Measurements from ENCODE around the gene C16orf90. TPM values are rescaled to one million over a fixed set of nuclear protein-coding genes. Genes with fewer than 3 reads are reported as not detected.

Gene C16orf90
- total RNA-seq, 4 donors from 2014 or later: not detected

DNA sequence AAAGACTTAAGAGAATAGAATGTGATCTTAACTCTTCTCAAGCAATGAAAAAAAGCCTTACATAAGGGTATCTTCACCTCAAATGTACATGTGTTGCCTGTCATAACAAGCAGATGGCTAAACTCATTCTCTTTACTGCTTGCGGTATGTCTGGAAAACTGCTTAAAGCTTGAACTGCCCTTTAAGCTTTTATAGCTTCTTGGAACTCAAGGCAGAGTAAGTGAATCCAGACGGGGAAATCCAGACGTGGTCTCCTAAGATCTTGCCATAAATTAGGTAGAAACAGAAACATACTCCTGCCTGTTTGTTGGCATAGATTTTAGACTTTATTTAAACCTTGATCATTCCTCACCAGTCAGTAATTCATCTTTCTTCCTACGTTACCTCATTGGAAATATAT, 25.1 kb upstream of the C16orf90 start:
- H3K9me3 ChIP-seq: no peaks in the 10 kb centered on the region
- 64 to 71% methylated on average over 4 of the region's 4 CpGs for whole genome bisulfite sequencing, 2 donors
- H3K36me3 ChIP-seq: peaks cover 0 to 92% (median 4%) of the 10 kb centered on the region in 3 donors
- H3K27ac ChIP-seq: peak overlapping the region in 2 of 4 donors; percentile 19 to 23
- no peak overlapping the region for H3K4me3 ChIP-seq
- TF ChIP-seq POLR2A (IDR thresholded peaks at IDR 0.05) (no peak), EP300 (IDR thresholded peaks at IDR 0.05) (no peak)
- H3K27me3 ChIP-seq: no peaks in the 10 kb centered on the region
- H3K4me1 ChIP-seq: peaks cover 0 to 15% (median 0%) of the 10 kb centered on the region in 4 donors
- no peak for DNase-seq (ENCODE audit: low spot score in 2 of 2)

DNA sequence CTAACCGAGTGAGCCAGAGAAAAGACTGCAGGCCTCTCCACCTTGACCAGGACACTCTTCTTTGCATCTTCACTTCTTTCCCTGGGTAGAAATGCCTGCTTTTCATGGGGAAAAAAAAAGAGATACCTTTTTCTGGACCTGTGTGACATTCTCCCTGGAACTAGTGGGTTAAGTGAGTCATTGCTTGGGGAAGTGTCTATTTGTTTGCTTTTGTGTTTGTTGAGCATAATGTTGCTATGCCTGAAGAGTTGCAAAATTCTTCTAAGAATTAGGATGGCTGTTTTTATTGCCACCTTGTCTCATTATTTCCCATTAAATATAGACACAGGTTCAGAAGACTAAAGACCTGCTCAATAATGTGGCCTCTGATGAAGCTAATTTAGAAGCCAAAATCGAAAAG, 24.3 kb upstream of the C16orf90 start:
- DNase-seq (ENCODE audit: low spot score in 2 of 2): no peak
- TF ChIP-seq, protein P1, sequence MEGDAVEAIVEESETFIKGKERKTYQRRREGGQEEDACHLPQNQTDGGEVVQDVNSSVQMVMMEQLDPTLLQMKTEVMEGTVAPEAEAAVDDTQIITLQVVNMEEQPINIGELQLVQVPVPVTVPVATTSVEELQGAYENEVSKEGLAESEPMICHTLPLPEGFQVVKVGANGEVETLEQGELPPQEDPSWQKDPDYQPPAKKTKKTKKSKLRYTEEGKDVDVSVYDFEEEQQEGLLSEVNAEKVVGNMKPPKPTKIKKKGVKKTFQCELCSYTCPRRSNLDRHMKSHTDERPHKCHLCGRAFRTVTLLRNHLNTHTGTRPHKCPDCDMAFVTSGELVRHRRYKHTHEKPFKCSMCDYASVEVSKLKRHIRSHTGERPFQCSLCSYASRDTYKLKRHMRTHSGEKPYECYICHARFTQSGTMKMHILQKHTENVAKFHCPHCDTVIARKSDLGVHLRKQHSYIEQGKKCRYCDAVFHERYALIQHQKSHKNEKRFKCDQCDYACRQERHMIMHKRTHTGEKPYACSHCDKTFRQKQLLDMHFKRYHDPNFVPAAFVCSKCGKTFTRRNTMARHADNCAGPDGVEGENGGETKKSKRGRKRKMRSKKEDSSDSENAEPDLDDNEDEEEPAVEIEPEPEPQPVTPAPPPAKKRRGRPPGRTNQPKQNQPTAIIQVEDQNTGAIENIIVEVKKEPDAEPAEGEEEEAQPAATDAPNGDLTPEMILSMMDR (IDR thresholded peaks at IDR 0.05): no peak
- TF ChIP-seq POLR2A (IDR thresholded peaks at IDR 0.05) (no peak), EP300 (IDR thresholded peaks at IDR 0.05) (no peak)
- H3K9me3 ChIP-seq: no peaks in the 10 kb centered on the region
- peaks cover 0 to 92% (median 4%) of the 10 kb centered on the region in 3 donors for H3K36me3 ChIP-seq
- H3K4me3 ChIP-seq: no peak overlapping the region
- no peaks in the 10 kb centered on the region for H3K27me3 ChIP-seq
- no peak overlapping the region for H3K27ac ChIP-seq
- H3K4me1 ChIP-seq: peaks cover 0 to 15% (median 0%) of the 10 kb centered on the region in 4 donors
- 90 to 98% methylated on average over 2 of the region's 2 CpGs for WGBS, 2 donors

DNA sequence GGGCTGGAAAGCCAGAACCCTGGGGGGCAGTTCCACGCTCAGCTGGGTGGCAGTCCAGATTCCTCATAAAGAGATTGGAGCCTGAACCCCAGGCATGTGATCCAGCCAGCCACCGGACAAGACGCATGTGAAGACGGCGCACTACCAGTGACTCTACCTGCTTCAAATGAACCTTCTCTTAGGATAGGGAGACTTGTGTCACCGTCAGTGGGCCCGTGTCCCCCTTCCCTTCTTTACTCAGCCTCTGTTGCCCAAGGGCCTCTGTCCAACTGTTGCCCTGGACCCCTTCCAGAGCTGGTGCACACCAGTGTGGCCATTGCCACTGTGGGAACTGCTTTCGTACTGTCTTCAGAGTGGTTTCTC, 23.7 kb upstream of the C16orf90 start:
- H3K4me3 ChIP-seq: no peak overlapping the region
- DNase-seq (ENCODE audit: low spot score in 2 of 2): no peak
- no peaks in the 10 kb centered on the region for H3K9me3 ChIP-seq
- peak overlapping the region in 1 of 4 donors; percentile 11 for H3K27ac ChIP-seq
- peaks cover 0 to 93% (median 4%) of the 10 kb centered on the region in 3 donors for H3K36me3 ChIP-seq
- peaks cover 0 to 15% (median 0%) of the 10 kb centered on the region in 4 donors for H3K4me1 ChIP-seq
- TF ChIP-seq EP300 (IDR thresholded peaks at IDR 0.05): no peak
- TF ChIP-seq, protein P1 (IDR thresholded peaks at IDR 0.05): no peak
- no peak for TF ChIP-seq POLR2A (IDR thresholded peaks at IDR 0.05)
- no peaks in the 10 kb centered on the region for H3K27me3 ChIP-seq
- WGBS, 2 donors: 92 to 96% methylated on average over 8 of the region's 8 CpGs

DNA sequence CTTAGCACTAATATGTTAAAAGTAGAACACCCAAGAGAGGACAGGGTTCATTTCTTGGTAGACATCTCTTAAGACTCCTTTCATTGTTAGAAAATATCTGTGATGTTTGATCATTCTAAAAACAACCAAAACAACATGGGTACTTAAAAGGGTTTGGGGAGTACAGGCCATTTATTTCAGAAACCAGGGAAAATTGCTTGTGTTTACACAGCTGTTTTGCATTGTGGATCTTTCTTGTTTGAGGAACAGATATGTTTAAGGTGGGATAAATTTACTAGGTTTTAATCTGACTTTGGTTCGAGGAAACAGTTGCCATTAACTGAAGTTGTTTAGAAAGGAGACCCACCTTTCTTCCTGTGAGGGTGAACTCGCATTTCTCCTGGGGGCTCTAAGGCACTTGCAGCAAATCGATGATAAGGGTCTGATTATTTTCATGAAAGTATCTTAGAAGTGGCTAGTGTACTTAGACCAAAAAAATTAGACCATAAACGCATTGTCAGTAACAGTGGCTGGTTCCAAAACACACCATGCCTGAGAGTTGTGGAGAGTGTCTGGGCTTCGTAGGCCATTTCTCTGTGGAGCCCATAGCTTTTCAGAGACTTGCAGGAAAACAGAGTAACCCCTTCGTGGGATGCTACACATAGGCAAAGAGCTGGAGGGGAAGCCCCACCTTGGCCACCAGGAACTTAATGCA, 23.1 kb upstream of the C16orf90 start:
- DNase-seq (ENCODE audit: low spot score in 2 of 2): no peak
- no peaks in the 10 kb centered on the region for H3K27me3 ChIP-seq
- no peaks in the 10 kb centered on the region for H3K9me3 ChIP-seq
- H3K36me3 ChIP-seq: peaks cover 0 to 93% (median 3%) of the 10 kb centered on the region in 3 donors
- peak overlapping the region in 1 of 4 donors; percentile 11 for H3K27ac ChIP-seq
- 61 to 67% methylated on average over 6 of the region's 6 CpGs for WGBS, 2 donors
- H3K4me3 ChIP-seq: no peak overlapping the region
- peaks cover 0 to 15% (median 0%) of the 10 kb centered on the region in 4 donors for H3K4me1 ChIP-seq
- TF ChIP-seq EP300 (IDR thresholded peaks at IDR 0.05): no peak
- TF ChIP-seq, protein P1 (IDR thresholded peaks at IDR 0.05): no peak
- no peak for TF ChIP-seq POLR2A (IDR thresholded peaks at IDR 0.05)

DNA sequence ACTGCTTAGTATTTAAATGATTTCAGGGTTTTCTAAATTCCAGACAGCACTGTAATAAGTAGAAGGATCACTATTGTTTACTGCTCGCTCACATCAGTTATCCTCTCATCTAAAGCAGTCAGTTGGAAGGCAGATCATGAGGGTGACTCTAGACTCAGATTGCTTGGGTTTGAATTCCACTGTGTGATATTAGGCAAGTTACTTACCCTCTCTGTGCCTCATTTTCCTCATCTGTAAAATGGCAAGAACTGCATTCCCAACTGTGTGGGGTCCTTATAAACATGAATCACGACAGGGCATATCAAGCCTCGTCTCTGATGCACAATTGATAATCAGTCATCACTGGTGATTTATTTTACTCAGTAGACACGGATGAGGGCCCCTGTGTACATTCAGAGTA, 20.6 kb upstream of the C16orf90 start:
- Histone ChIP-seq H3K36me3 (peaks cover 0 to 100% (median 0%) of the 10 kb centered on the region in 3 donors), H3K4me1 (peaks cover 0 to 13% (median 0%) of the 10 kb centered on the region in 4 donors), H3K9me3 (no peaks in the 10 kb centered on the region), H3K27ac (no peak overlapping the region), H3K27me3 (no peaks in the 10 kb centered on the region), H3K4me3 (no peak overlapping the region)
- WGBS, 2 donors: 92 to 93% methylated on average over 4 of the region's 4 CpGs
- TF ChIP-seq, protein P1 (IDR thresholded peaks at IDR 0.05): no peak
- TF ChIP-seq POLR2A (IDR thresholded peaks at IDR 0.05): no peak
- no peak for TF ChIP-seq EP300 (IDR thresholded peaks at IDR 0.05)
- no peak for DNase-seq (ENCODE audit: low spot score in 2 of 2)
